SK-N-SH (cell line): ENCODE results near the gene RCN1. TPM values are rescaled to one million over a fixed set of nuclear protein-coding genes. Genes with fewer than 3 reads are reported as not detected.

Source experiments
- CTCF ChIA-PET: fragments of 300-600, 350-600 bp; formaldehyde crosslinking; extraction: SDS; loops from one replicate; lab custom pipeline; 2021; lab: Yijun Ruan, JAX
- POLR2A ChIA-PET: fragments of 350-600 bp; sonication (Branson Sonifier 250); formaldehyde crosslinking; extraction: SDS; loops from one replicate; lab custom pipeline; 2020; ENCODE audit warnings: antibody characterized with exemption, inconsistent platforms; lab: Yijun Ruan, JAX
- DNase-seq: peaks from one replicate; pipeline ENCODE4 v3.0.0; 2012
- H2AFZ ChIP-seq: fragments of 200-600 bp; sonication (generic); 2 replicates; pipeline ENCODE4 v1.8.1; 2016; ENCODE audit warnings: antibody characterized with exemption, mild to moderate bottlenecking, low read depth
- H3F3A ChIP-seq: fragments of 200-600 bp; sonication (generic); replicated peaks from 2 replicates; pipeline ENCODE3; 2016; ENCODE audit warnings: antibody characterized with exemption, mild to moderate bottlenecking; ENCODE audit not compliant: insufficient read depth
- H3K27ac ChIP-seq, 2 experiments: fragments of 200-500 bp in 1 of 2; fragments of 200-600 bp in 1 of 2; sonication (Bioruptor generic) in 1 of 2; sonication (generic), shearing (Covaris generic) in 1 of 2; 2 replicates each; pipeline versions ENCODE4 v1.5.1 to v1.6.1; 2014 to 2016; ENCODE audit warnings: low read depth in 2 of 2, inconsistent platforms in 1 of 2, low read length in 1 of 2, mild to moderate bottlenecking in 1 of 2, mixed read lengths in 1 of 2
- H3K27me3 ChIP-seq: fragments of 200-600 bp; sonication (generic), shearing (Covaris generic); 2 replicates; pipeline ENCODE4 v1.6.1; 2016; ENCODE audit warnings: mixed run types; ENCODE audit not compliant: insufficient read depth
- H3K36me3 ChIP-seq, 2 experiments: fragments of 200-500 bp in 1 of 2; fragments of 200-600 bp in 1 of 2; sonication (Bioruptor generic) in 1 of 2; sonication (generic) in 1 of 2; replicated peaks in 1 of 2; 2 replicates each; pipeline versions ENCODE3 to v1.5.1; 2014 to 2016; ENCODE audit warnings: low read length in 1 of 2, mild to moderate bottlenecking in 1 of 2; ENCODE audit not compliant: insufficient read depth in 2 of 2, control insufficient read depth in 1 of 2
- H3K4me1 ChIP-seq, 2 experiments: fragments of 200-500 bp in 1 of 2; fragments of 200-600 bp in 1 of 2; sonication (Bioruptor generic) in 1 of 2; sonication (generic), shearing (Covaris generic) in 1 of 2; 2 replicates each; pipeline versions ENCODE4 v1.5.1 to v1.6.1; 2014 to 2016; ENCODE audit warnings: low read depth in 1 of 2, low read length in 1 of 2, mixed run types in 1 of 2; ENCODE audit not compliant: insufficient read depth in 2 of 2, control insufficient read depth in 1 of 2
- H3K4me2 ChIP-seq: fragments of 200-600 bp; sonication (generic), shearing (Covaris generic); 2 replicates; pipeline ENCODE4 v1.6.1; 2017; ENCODE audit warnings: mixed run types
- H3K4me3 ChIP-seq, 2 experiments: fragments of 200-500 bp in 1 of 2; fragments of 200-600 bp in 1 of 2; sonication (Bioruptor generic) in 1 of 2; sonication (generic), shearing (Covaris generic) in 1 of 2; 2 replicates each; pipeline versions ENCODE4 v1.5.1 to v1.8.1; 2014 to 2016; ENCODE audit warnings: low read depth in 2 of 2, inconsistent platforms in 1 of 2, low read length in 1 of 2, mild to moderate bottlenecking in 1 of 2, mixed read lengths in 1 of 2, moderate library complexity in 1 of 2
- H3K79me2 ChIP-seq: fragments of 200-600 bp; sonication (generic); 2 replicates; pipeline ENCODE4 v1.8.1; 2017; ENCODE audit warnings: mild to moderate bottlenecking; ENCODE audit not compliant: insufficient read depth
- H3K9ac ChIP-seq: fragments of 200-600 bp; sonication (generic); 2 replicates; pipeline ENCODE4 v1.6.1; 2017; ENCODE audit warnings: mixed run types
- H3K9me2 ChIP-seq: fragments of 200-600 bp; sonication (generic); 2 replicates; pipeline ENCODE4 v1.6.1; 2017; ENCODE audit warnings: mixed run types
- H3K9me3 ChIP-seq: fragments of 200-600 bp; sonication (generic); 2 replicates; pipeline ENCODE4 v1.6.1; 2017; ENCODE audit warnings: mixed run types, mild to moderate bottlenecking, moderate library complexity
- H4K20me1 ChIP-seq: fragments of 200-600 bp; sonication (generic); 2 replicates; pipeline ENCODE4 v1.6.1; 2017; ENCODE audit warnings: mild to moderate bottlenecking, mixed run types; ENCODE audit not compliant: insufficient read depth
- ELF1 ChIP-seq: IDR thresholded peaks from 2 replicates; pipeline ENCODE4 v1.4.0; 2012
- FOXJ3 ChIP-seq: sonication (generic); formaldehyde crosslinking; IDR thresholded peaks from 2 replicates; pipeline ENCODE4 v1.5.1; 2020; ENCODE audit warnings: mild to moderate bottlenecking, missing genetic modification reagents
- GATA2 ChIP-seq: sonication (generic); formaldehyde crosslinking; IDR thresholded peaks from 2 replicates; pipeline ENCODE4 v1.5.0; 2020; ENCODE audit warnings: mild to moderate bottlenecking, missing genetic modification reagents
- JUND ChIP-seq: IDR thresholded peaks from 2 replicates; pipeline ENCODE4 v1.4.0; 2012
- MXI1 ChIP-seq: IDR thresholded peaks from 2 replicates; pipeline ENCODE4 v1.6.1; 2012; ENCODE audit warnings: mild to moderate bottlenecking, low read depth, low read length, improper control_type of control experiment
- NRF1 ChIP-seq: IDR thresholded peaks from 2 replicates; pipeline ENCODE4 v1.6.1; 2012; ENCODE audit warnings: low read depth, mild to moderate bottlenecking, low read length
- RCOR1 ChIP-seq: fragments of 150-350 bp; IDR thresholded peaks from 2 replicates; pipeline ENCODE4 v1.6.1; 2017; ENCODE audit warnings: antibody characterized with exemption, low read length
- RXRA ChIP-seq: IDR thresholded peaks from 2 replicates; pipeline ENCODE4 v1.4.0; 2012; ENCODE audit warnings: low read depth, mild to moderate bottlenecking, borderline replicate concordance
- TEAD4 ChIP-seq: IDR thresholded peaks from 2 replicates; pipeline ENCODE4 v1.4.0; 2012; ENCODE audit warnings: mild to moderate bottlenecking, borderline replicate concordance; ENCODE audit not compliant: insufficient read depth
- WGBS: methylation state at CpG from one replicate; pipeline ENCODE4 v1.1.6; 2017; ENCODE audit warnings: low lambda C conversion rate; 5-methylcytosine and 5-hydroxymethylcytosine counted together
- polyA plus RNA-seq, 3 experiments: library from polyadenylated mRNA; depleted of rRNA; stranded (reverse); fragments of >200 nt; gene quantifications; 2 replicates each; pipeline ENCODE4 v1.2.3, GENCODE V29; 2012
- TF ChIP-seq, protein P1 (sequence below): fragments of 200-600 bp; sonication (generic); IDR thresholded peaks from 2 replicates; pipeline ENCODE4 v1.6.1; 2017; ENCODE audit warnings: antibody characterized with exemption, mild to moderate bottlenecking, moderate library complexity
- TF ChIP-seq, protein P2 (sequence below): IDR thresholded peaks from 2 replicates; pipeline ENCODE4; 2012
- TF ChIP-seq, protein P3 (sequence below): IDR thresholded peaks from 2 replicates; pipeline ENCODE4 v1.4.0; 2012; ENCODE audit warnings: low read depth

The RCN1 gene
- polyA plus RNA-seq, 1 of the 3 experiments (the other 2 are of a cell fraction): 63.3 TPM

DNA sequence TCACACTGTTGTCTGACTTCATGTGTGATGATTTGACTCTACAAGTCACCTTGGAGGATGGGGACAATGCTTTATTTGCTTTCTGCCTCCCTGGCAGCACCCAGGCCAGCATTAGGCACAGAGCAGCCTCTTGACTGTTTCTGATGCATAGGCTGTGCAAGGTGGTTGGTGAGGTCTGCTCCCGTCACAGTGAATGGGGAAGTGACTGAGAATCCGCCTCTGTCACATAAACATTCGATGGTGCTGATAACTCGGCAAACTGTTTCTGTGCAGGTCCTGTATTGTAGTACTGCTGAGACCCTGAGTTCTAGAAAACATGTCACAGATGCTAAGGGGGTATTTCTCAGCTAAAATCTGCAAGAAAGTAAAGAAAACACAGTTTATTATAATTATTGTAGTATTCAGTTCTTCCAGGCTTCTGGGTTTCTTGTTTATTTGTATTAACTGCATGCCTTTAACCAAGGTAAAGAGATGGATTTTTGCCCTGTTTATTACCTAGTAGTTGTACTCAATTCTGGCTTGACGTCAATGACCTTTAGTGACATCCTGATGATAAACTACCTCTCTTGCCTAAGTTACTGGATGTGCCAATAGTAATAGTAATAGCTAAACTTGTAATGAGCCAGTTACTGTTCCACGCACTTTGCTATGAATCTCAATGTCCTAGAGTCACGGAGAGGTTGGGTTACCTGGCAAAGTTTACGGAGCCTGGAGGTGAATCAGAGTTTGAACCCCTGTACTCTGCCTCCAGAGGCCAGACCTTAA is 24.8 kb upstream of the RCN1 start:
- no peaks in the 10 kb centered on the region for H3K36me3 ChIP-seq
- H3K4me3 ChIP-seq: no peak overlapping the region
- no peak overlapping the region for H3K4me2 ChIP-seq
- no peak overlapping the region for H2AFZ ChIP-seq
- H3K9me3 ChIP-seq: no peaks in the 10 kb centered on the region
- no peak for TF ChIP-seq NRF1
- H3K9me2 ChIP-seq: no peaks in the 10 kb centered on the region
- H3F3A ChIP-seq: no peaks in the 10 kb centered on the region
- no peak overlapping the region for H3K27ac ChIP-seq
- ChIA-PET CTCF (interaction anchor here (0.7 to 3.7 kb wide), 3 partner anchors 14 to 112 kb away, joined by 3 to 17 read pairs (median 8); no protein-coding TSS in a partner anchor), POLR2A (no interaction called here)
- H4K20me1 ChIP-seq: no peaks in the 10 kb centered on the region
- H3K9ac ChIP-seq: no peak overlapping the region
- H3K4me1 ChIP-seq: no peaks in the 10 kb centered on the region
- H3K27me3 ChIP-seq: peaks cover 87% of the 10 kb centered on the region
- no peaks in the 10 kb centered on the region for H3K79me2 ChIP-seq
- WGBS: 35% methylated on average over 8 of the region's 8 CpGs
- DNase-seq: no peak

DNA sequence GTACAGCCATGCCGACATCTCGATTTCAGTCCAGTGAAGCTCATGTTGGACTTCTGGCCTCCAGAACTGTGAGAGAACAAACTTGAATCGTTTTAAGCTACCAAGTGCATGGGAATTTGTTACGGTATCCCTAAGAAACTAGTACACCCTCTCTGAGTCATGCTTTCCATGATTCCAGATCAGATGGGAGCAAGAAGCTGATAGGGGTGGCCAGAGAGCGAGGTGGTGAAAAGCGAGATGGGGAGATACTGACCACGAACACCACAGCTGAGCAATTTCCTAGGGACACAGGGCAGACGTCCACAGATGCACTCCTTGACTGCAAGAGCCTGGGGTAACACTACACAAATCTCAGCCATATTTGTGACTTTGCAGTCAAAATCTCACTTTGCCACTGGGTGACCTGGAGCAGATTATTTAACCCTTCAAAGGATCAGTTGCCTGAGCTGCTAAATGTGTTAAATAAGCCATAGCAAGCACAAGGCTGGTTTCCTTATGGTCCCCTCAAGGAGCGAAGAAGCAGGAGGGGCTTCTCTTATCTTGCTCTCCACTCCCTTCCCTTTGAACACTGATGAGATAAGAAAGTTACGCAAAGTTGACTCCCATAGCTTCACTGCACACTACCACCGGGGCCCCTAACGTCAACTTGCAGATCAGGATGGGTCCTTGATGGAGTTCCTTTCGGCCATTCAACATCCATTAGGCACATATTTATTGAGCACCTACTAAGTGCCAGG is 22.6 kb upstream of the RCN1 start:
- no peak overlapping the region for H3K4me2 ChIP-seq
- peaks cover 73% of the 10 kb centered on the region for H3K27me3 ChIP-seq
- H3K79me2 ChIP-seq: no peaks in the 10 kb centered on the region
- H3K27ac ChIP-seq: no peak overlapping the region
- H4K20me1 ChIP-seq: no peaks in the 10 kb centered on the region
- TF ChIP-seq JUND: no peak
- TF ChIP-seq, protein P1, sequence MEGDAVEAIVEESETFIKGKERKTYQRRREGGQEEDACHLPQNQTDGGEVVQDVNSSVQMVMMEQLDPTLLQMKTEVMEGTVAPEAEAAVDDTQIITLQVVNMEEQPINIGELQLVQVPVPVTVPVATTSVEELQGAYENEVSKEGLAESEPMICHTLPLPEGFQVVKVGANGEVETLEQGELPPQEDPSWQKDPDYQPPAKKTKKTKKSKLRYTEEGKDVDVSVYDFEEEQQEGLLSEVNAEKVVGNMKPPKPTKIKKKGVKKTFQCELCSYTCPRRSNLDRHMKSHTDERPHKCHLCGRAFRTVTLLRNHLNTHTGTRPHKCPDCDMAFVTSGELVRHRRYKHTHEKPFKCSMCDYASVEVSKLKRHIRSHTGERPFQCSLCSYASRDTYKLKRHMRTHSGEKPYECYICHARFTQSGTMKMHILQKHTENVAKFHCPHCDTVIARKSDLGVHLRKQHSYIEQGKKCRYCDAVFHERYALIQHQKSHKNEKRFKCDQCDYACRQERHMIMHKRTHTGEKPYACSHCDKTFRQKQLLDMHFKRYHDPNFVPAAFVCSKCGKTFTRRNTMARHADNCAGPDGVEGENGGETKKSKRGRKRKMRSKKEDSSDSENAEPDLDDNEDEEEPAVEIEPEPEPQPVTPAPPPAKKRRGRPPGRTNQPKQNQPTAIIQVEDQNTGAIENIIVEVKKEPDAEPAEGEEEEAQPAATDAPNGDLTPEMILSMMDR: no peak
- no peak for TF ChIP-seq ELF1
- no peak for TF ChIP-seq RXRA
- TF ChIP-seq, protein P2, sequence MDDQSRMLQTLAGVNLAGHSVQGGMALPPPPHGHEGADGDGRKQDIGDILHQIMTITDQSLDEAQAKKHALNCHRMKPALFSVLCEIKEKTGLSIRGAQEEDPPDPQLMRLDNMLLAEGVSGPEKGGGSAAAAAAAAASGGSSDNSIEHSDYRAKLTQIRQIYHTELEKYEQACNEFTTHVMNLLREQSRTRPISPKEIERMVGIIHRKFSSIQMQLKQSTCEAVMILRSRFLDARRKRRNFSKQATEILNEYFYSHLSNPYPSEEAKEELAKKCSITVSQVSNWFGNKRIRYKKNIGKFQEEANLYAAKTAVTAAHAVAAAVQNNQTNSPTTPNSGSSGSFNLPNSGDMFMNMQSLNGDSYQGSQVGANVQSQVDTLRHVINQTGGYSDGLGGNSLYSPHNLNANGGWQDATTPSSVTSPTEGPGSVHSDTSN: no peak
- no peak for TF ChIP-seq TEAD4
- no peak for TF ChIP-seq FOXJ3 (CRISPR knock-in tag)
- no peak for TF ChIP-seq MXI1
- no peak for TF ChIP-seq GATA2
- TF ChIP-seq, protein P3, sequence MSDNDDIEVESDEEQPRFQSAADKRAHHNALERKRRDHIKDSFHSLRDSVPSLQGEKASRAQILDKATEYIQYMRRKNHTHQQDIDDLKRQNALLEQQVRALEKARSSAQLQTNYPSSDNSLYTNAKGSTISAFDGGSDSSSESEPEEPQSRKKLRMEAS: no peak
- no peak for TF ChIP-seq RCOR1
- TF ChIP-seq, all 33 proteins: peak for 0
- H3K4me1 ChIP-seq: peaks cover 0 to 2% of the 10 kb centered on the region in 2 experiments; a peak in 2 of 4 replicates
- no peaks in the 10 kb centered on the region for H3K9me2 ChIP-seq
- ChIA-PET POLR2A (no interaction called here), CTCF (interaction anchor here (1.3 to 2.7 kb wide), 3 partner anchors 16 to 108 kb away, joined by 7 to 9 read pairs (median 8); no protein-coding TSS in a partner anchor)
- no peak for DNase-seq
- no peaks in the 10 kb centered on the region for H3K9me3 ChIP-seq
- no peak overlapping the region for H3K4me3 ChIP-seq
- 35% methylated on average over 13 of the region's 13 CpGs for WGBS
- H3F3A ChIP-seq: no peaks in the 10 kb centered on the region
- no peak overlapping the region for H2AFZ ChIP-seq
- no peaks in the 10 kb centered on the region for H3K36me3 ChIP-seq
- H3K9ac ChIP-seq: no peak overlapping the region
